H1 (cell line): Measurements from ENCODE around the gene ANKRD27.

Experiments
- CHD1 ChIP-seq: IDR thresholded peaks from 2 replicates; pipeline ENCODE4 v1.6.1; 2012; ENCODE audit warnings: low read depth, low read length, improper control_type of control experiment
- CTCF ChIP-seq, 3 experiments: IDR thresholded peaks; 1 replicate in 2 of 3; 2 replicates in 1 of 3; pipeline versions ENCODE4 v1.5.1 to v1.6.1; 2011; ENCODE audit warnings: low read length in 3 of 3, mild to moderate bottlenecking in 3 of 3, inconsistent platforms in 2 of 3, low read depth in 1 of 3, moderate library complexity in 1 of 3; ENCODE audit not compliant: insufficient read depth in 1 of 3; ENCODE audit errors: control extremely low read depth in 1 of 3
- EZH2 ChIP-seq: fragments of 200-600 bp; sonication (generic); IDR thresholded peaks from 2 replicates; pipeline ENCODE4 v1.7.1; 2012; ENCODE audit warnings: low read depth, mild to moderate bottlenecking, moderate library complexity, low read length, inconsistent platforms; ENCODE audit not compliant: severe bottlenecking
- MAFK ChIP-seq: IDR thresholded peaks from 2 replicates; pipeline ENCODE4 v1.6.1; 2012; ENCODE audit warnings: low read depth, mild to moderate bottlenecking, improper control_type of control experiment, low read length
- SIN3A ChIP-seq, 2 experiments: IDR thresholded peaks in 1 of 2; conservative IDR thresholded peaks in 1 of 2; 2 replicates each; pipeline ENCODE4 v1.6.1; 2011 to 2012; ENCODE audit warnings: low read length in 2 of 2, improper control_type of control experiment in 1 of 2, low read depth in 1 of 2, mild to moderate bottlenecking in 1 of 2
- TBP ChIP-seq: IDR thresholded peaks from 2 replicates; pipeline ENCODE4 v1.6.1; 2011; ENCODE audit warnings: low read depth, low read length, improper control_type of control experiment
- TEAD4 ChIP-seq: IDR thresholded peaks from 2 replicates; pipeline ENCODE4 v1.6.1; 2012; ENCODE audit warnings: low read depth, low read length, inconsistent platforms, mixed read lengths

GRCh38 chr19:32651729-32652140, 23.2 kb downstream of the ANKRD27 start:
- TF ChIP-seq CTCF (IDR thresholded peaks at IDR 0.05; ENCODE audit: control extremely low read depth in 1 of 3, insufficient read depth in 1 of 3, low read depth in 1 of 3, low read length in 3 of 3): peak in 2 of 3 experiments; percentile 26 to 40; a peak in 3 of 4 replicates
- no peak for TF ChIP-seq EZH2
- TF ChIP-seq CHD1: no peak
- TF ChIP-seq TEAD4: no peak
- TF ChIP-seq MAFK: no peak
- peak; percentile 70; the same call in 1 of the 2 replicates for TF ChIP-seq TBP
- TF ChIP-seq SIN3A (conservative IDR thresholded peaks at IDR 0.05 in 1 of 2, IDR thresholded peaks at IDR 0.05 in 1 of 2; ENCODE audit: low read depth in 1 of 2, low read length in 2 of 2): 0 out of 4 replicates have a peak, but pooled peaks of 1 of the 2 experiments have one; percentile 30
